Left lung (tissue), 10 donors: ENCODE measurements around the gene PPM1J. TPM values are rescaled to one million over a fixed set of nuclear protein-coding genes. Genes with fewer than 3 reads are reported as not detected.
A peak's percentile ranks its signal among the peaks of the same experiment; 100 is the strongest.

Experiments used
- ATAC-seq: fragments of 200-7000 bp; cut with Tn5 transposase; one replicate; pipeline ENCODE4 v1.9.1; 2020; ENCODE audit warnings: moderate library complexity
- DNase-seq, 4 donors: peaks; one replicate each; pipeline ENCODE4 v3.0.0-alpha.2; 2013 to 2020
- H3K27ac ChIP-seq, 2 donors: fragments of 200-600 bp; sonication (generic) in 1 of 2; one replicate each; pipeline versions ENCODE4 v1.5.0 to v1.8.0; 2020 to 2021
- H3K27me3 ChIP-seq, 2 donors: fragments of 200-600 bp; sonication (generic) in 1 of 2; one replicate each; pipeline versions ENCODE4 v1.5.0 to v1.8.0; 2020 to 2021
- H3K36me3 ChIP-seq, 2 donors: fragments of 200-600 bp; sonication (generic) in 1 of 2; one replicate each; pipeline versions ENCODE4 v1.5.0 to v1.8.0; 2020 to 2021
- H3K4me1 ChIP-seq, 2 donors: fragments of 200-600 bp; one replicate each; pipeline ENCODE4 v1.8.0; 2021
- H3K4me3 ChIP-seq, 2 donors: fragments of 200-600 bp; sonication (generic) in 1 of 2; one replicate each; pipeline versions ENCODE4 v1.5.0 to v1.8.0; 2020 to 2021; ENCODE audit warnings: mild to moderate bottlenecking in 1 of 2
- H3K9me3 ChIP-seq, 2 donors: fragments of 200-600 bp; sonication (generic) in 1 of 2; one replicate each; pipeline versions ENCODE4 v1.5.0 to v1.8.0; 2020 to 2021
- intact Hi-C, 2 donors: fragments of 100-400 bp; cut with DNase I; formaldehyde crosslinking; loops; one replicate each; pipeline versions ENCODE4 v1.11.2 to v1.14.2; 2022
- polyA plus RNA-seq, 6 donors: library from polyadenylated mRNA; unstranded; fragments of 120-200 nt; gene quantifications; one replicate each; pipeline ENCODE4 v1.2.1, GENCODE V29; 2013; ENCODE audit not compliant: insufficient read length in 6 of 6
- total RNA-seq, 2 donors: library from RNA; stranded (reverse); fragmentation: NEBNext Ultra II Directional; extraction: Animal tissue kit (Norgen Biotek cat#: 25700); gene quantifications; one replicate each; pipeline ENCODE4 v1.2.1, GENCODE V29; 2021
- TF ChIP-seq, protein P1 (sequence below), 2 donors: fragments of 200-600 bp; sonication (generic) in 1 of 2; IDR thresholded peaks; one replicate each; pipeline versions ENCODE4 v1.5.0 to v1.8.0; 2021; ENCODE audit warnings: antibody characterized with exemption in 2 of 2
- donor health status: DM: no; HTN: yes; CAD: no.
- donor health status: DM: no; HTN: no; CAD: no.

The PPM1J gene
- total and polyA plus RNA-seq, 8 donors: 0.47 to 0.93 (median 0.65) TPM

DNA sequence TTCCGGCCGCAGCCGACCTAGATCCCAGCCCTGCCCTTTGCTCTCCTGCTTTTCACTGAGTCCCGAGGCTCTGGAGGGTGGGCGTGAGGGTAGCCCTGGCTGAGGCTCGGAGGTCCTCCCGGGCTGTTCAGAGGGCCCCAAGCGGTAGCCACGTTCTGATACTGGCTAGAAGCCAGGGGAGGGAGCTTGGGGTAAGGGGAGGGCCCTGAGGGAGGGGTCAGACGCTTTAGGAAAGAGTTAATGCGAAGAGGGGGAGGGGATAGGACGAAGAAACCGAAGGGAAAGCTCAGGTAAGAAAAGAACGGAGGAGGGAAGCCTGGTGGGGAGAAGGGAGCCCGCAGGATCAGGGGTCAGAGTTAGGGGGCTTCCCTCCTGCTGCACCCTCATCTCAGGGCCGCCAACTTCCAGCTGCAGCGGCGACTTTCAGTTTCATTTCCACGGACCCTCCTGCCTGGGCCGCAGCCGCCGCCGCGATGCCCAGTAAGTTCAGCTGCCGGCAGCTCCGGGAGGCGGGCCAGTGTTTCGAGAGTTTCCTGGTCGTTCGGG lies 40.6 kb downstream of the PPM1J start, which contains the start of gene MOV10:
MOV10 (plus strand) TSS at position 220 of the 546 bp plus-strand sequence; CDS start at position 474, 254 bp downstream.
- peaks cover 0 to 42% of the 10 kb centered on the region in 2 donors for H3K4me1 ChIP-seq
- DNase-seq: peak; percentile 78 to 92 (median 78)
- peak within 1 kb of the TSS; percentile 89 to 90 for H3K4me3 ChIP-seq
- TF ChIP-seq, protein P1, sequence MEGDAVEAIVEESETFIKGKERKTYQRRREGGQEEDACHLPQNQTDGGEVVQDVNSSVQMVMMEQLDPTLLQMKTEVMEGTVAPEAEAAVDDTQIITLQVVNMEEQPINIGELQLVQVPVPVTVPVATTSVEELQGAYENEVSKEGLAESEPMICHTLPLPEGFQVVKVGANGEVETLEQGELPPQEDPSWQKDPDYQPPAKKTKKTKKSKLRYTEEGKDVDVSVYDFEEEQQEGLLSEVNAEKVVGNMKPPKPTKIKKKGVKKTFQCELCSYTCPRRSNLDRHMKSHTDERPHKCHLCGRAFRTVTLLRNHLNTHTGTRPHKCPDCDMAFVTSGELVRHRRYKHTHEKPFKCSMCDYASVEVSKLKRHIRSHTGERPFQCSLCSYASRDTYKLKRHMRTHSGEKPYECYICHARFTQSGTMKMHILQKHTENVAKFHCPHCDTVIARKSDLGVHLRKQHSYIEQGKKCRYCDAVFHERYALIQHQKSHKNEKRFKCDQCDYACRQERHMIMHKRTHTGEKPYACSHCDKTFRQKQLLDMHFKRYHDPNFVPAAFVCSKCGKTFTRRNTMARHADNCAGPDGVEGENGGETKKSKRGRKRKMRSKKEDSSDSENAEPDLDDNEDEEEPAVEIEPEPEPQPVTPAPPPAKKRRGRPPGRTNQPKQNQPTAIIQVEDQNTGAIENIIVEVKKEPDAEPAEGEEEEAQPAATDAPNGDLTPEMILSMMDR (IDR thresholded peaks at IDR 0.05): no peak
- intact Hi-C loops: loop anchor here in 1 of 2 donors (10.0 kb wide), 1 partner anchor 50 kb away; no protein-coding TSS in a partner anchor
- peak; percentile 75 for ATAC-seq
- H3K27me3 ChIP-seq: no peaks in the 10 kb centered on the region
- H3K27ac ChIP-seq: peak within 1 kb of the TSS; percentile 90 to 95
- peaks cover 0 to 28% of the 10 kb centered on the region in 2 donors for H3K36me3 ChIP-seq
- no peaks in the 10 kb centered on the region for H3K9me3 ChIP-seq

DNA sequence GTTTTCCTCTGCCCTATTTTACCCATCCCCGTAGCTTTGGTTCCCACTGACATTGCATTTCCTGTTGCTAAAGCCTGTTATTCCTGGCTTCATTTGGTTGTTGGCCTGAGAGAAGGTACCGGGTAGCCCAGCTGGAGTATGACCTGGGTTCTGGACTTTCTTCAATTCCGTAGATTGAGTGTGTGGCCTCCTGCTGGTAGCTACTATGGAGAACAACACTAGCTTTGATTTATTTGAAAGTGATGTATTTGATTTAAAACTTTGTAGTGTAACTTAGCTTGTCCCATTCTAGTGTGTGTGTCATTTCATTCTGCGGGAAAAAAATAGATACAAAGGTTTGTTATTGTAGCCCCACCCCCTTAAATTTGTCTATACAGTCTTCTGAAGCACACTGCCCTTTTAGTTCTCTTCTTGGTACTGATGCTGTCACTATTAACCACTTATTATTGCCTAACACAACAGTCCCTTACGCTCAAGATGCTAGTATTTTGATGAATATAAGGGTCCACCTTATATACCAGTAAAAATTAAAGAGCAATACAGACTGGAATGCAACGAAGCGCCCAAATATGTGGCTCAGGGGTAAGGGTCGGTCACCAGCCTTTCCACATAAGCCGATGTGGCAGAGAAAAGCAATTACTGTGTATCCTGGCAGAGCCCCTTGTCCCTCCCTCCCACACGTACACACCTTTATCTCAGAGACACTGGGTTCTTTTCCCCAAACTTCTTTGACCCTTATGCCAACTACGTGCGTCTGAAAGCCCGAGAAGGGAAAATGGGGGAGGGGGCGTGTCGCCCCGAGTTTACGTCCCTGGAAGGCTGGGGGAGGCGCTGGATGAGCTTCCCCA lies 41.3 kb downstream of the PPM1J start:
- H3K4me1 ChIP-seq: peaks cover 0 to 42% of the 10 kb centered on the region in 2 donors
- TF ChIP-seq, protein P1 (IDR thresholded peaks at IDR 0.05): peak in 1 of 2 donors; percentile 13
- H3K27ac ChIP-seq: peak overlapping the region; percentile 90 to 95
- peak overlapping the region; percentile 89 to 90 for H3K4me3 ChIP-seq
- DNase-seq: peak in 2 of 4 donors; percentile 27 to 54
- intact Hi-C loops: loop anchor here in 1 of 2 donors (10.0 kb wide), 1 partner anchor 49 kb away; no protein-coding TSS in a partner anchor
- no peaks in the 10 kb centered on the region for H3K27me3 ChIP-seq
- peaks cover 0 to 35% of the 10 kb centered on the region in 2 donors for H3K36me3 ChIP-seq
- ATAC-seq: peak; percentile 40
- no peaks in the 10 kb centered on the region for H3K9me3 ChIP-seq

DNA sequence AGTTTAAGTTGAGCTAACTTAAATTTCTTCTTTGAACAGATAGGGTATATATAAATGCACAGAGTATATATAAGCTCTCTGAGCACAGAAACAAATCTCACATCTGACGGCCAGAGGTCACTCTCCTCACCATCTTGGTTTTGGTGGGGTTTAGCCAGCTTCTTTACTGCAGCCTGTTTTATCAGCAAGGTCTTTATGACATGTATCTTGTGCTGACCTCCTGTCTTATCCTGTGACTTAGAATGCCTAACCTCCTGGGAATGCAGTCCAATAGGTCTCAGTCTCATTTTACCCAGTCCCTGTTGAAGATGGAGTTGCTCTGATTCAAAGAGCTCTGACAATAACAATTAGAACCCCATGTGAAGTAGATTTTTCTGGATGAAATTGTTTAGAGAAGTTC lies 42.3 kb downstream of the PPM1J start:
- intact Hi-C loops: loop anchor here in 1 of 2 donors (10.0 kb wide), 1 partner anchor 48 kb away; no protein-coding TSS in a partner anchor
- H3K36me3 ChIP-seq: peaks cover 0 to 45% of the 10 kb centered on the region in 2 donors
- no peak for ATAC-seq
- H3K4me3 ChIP-seq: no peak overlapping the region
- H3K27ac ChIP-seq: peak overlapping the region in 1 of 2 donors; percentile 90
- H3K4me1 ChIP-seq: peaks cover 0 to 42% of the 10 kb centered on the region in 2 donors
- H3K27me3 ChIP-seq: no peaks in the 10 kb centered on the region
- TF ChIP-seq, protein P1 (IDR thresholded peaks at IDR 0.05): no peak
- H3K9me3 ChIP-seq: no peaks in the 10 kb centered on the region
- DNase-seq: no peak

DNA sequence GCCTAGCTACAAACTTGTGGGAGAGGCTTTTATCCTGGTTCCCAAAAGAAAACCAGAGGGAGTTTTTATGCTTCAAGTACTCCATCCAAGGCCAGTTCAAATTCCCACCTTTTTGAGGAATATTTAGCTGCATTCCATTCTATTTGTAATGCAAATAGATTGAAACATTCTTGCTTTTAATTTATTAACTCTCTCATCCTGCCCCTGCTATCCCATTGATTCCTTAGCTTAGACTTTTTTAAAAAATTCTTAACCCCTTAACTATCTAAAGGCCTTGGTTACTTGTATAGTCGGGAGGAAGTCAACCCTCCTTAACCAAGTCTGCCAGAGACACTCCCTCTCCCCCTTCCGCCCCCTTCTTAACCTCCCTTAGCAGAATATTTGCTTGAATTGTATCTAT lies 43.1 kb downstream of the PPM1J start:
- peaks cover 0 to 37% of the 10 kb centered on the region in 2 donors for H3K4me1 ChIP-seq
- peaks cover 0 to 53% of the 10 kb centered on the region in 2 donors for H3K36me3 ChIP-seq
- no peak for ATAC-seq
- intact Hi-C loops: loop anchor here in 1 of 2 donors (10.0 kb wide), 1 partner anchor 47 kb away; no protein-coding TSS in a partner anchor
- no peak overlapping the region for H3K4me3 ChIP-seq
- TF ChIP-seq, protein P1 (IDR thresholded peaks at IDR 0.05): no peak
- H3K27ac ChIP-seq: no peak overlapping the region
- no peaks in the 10 kb centered on the region for H3K9me3 ChIP-seq
- H3K27me3 ChIP-seq: no peaks in the 10 kb centered on the region
- no peak for DNase-seq

DNA sequence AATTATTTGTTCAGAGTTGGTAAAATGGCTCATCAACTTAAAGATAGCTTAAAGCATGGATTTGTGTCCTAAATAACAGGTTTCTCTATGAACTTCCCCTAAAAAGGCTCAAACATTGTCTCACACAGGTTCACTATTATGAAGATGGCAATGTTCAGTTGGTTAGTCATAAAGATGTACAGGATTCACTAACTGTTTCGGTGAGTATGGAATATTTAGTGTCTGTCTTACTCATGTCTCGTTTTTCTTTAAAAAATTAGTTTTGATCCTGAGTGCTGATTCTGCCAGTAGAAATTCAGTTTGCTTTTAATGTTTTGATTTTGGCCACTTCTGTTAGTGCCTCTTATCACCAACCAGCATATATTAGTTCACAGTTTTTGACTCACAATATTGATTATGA lies 48.2 kb downstream of the PPM1J start:
- TF ChIP-seq, protein P1 (IDR thresholded peaks at IDR 0.05): no peak
- no peaks in the 10 kb centered on the region for H3K4me1 ChIP-seq
- intact Hi-C loops: no loop called here
- no peak overlapping the region for H3K27ac ChIP-seq
- no peaks in the 10 kb centered on the region for H3K9me3 ChIP-seq
- no peak overlapping the region for H3K4me3 ChIP-seq
- DNase-seq: no peak
- H3K36me3 ChIP-seq: peaks cover 0 to 100% of the 10 kb centered on the region in 2 donors
- H3K27me3 ChIP-seq: no peaks in the 10 kb centered on the region
- no peak for ATAC-seq
